GM19025 (cell line): Measurements from ENCODE around the gene OR10G7.

ENCODE experiments used
- ATAC-seq: cut with Tn5 transposase; IDR thresholded peaks from one replicate; pipeline ENCODE4 v1.9.1; 2021; ENCODE audit warnings: mild to moderate bottlenecking, low read depth, moderate library complexity; ENCODE audit not compliant: unreplicated experiment

Gene OR10G7, protein sequence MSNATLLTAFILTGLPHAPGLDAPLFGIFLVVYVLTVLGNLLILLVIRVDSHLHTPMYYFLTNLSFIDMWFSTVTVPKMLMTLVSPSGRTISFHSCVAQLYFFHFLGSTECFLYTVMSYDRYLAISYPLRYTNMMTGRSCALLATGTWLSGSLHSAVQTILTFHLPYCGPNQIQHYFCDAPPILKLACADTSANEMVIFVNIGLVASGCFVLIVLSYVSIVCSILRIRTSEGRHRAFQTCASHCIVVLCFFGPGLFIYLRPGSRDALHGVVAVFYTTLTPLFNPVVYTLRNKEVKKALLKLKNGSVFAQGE

DNA sequence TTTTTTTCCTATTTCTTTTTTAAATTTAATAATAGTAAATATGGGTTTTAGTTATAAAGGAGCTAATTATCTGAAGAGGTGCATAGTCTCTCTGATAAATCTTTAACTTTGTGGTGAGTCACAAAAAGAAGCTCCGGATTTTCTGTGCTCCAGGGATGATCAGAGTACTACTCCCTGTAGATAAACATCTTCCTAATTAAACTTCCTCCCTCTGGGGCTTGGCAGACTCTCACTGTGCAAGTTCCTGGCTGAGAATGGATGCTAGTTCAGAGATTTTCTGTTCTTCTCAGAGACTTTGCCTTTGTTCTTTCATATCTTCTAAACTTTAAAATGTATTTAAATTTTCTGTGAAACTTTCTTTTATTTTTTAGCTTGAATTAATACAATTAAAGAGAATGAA is at the start of gene OR10G7:
Gene OR10G7, minus strand, starts transcription at position 72 of the 400 bp plus-strand sequence. CDS start 2,324 bp downstream, outside the sequence.
- ATAC-seq, result no peak

DNA sequence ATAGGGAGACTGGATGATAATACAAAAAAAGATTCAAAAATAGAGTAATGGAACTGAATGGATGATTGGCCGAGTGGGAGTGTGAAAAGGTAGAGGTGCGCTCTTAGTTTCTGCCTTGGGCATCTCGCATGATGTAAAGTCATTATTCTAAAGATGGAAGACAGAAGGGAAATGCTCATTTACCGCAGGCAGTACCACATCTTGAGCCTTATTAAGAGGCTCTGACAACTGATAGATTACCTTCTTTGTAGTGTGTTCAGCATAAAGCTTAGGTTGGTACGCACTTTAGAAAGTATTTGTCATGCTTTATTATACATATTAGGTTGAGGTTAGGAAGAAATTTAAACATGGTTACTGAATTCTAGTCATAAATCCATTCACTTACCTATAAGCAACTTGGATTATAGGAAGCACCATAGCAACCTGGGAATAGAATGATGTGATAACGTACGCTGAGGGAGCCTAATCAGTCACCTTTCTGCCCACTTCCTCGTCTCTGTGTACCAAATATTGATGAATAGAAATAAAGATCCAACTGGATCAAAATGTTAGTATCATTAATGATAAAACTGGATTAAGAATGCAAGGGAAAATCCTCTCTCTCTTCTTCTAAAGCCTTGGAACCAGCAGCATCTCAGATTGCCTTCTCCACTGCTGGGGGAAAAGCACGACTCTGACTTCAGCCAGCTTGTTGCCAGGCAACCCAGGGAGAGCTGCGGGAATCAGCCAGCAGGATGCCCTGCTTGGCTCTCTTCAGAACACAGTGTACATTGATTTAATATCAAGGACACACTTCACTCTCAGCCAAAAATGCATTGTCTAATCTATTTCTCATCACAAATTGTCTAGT is 45.1 kb upstream of the OR10G7 start:
- no peak for ATAC-seq

DNA sequence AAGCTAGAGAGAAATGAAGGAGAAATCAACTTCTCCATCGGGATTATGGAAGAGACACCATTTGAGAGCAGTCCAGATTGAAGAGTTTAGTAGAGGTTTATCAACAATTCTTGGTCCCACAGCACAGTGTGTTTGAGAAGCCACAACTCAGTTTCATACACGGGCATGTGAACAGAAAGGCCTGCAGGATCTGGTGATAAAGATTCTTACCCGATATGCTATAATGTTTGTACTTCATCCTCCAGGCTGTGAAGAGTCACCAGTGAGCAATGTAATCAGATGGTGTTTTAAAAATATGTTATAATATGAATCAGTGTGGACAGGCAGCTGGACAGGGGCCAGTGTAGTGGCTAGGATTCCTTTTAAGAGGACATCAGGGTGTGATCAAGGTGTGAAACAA is 44.5 kb upstream of the OR10G7 start:
- no peak for ATAC-seq

DNA sequence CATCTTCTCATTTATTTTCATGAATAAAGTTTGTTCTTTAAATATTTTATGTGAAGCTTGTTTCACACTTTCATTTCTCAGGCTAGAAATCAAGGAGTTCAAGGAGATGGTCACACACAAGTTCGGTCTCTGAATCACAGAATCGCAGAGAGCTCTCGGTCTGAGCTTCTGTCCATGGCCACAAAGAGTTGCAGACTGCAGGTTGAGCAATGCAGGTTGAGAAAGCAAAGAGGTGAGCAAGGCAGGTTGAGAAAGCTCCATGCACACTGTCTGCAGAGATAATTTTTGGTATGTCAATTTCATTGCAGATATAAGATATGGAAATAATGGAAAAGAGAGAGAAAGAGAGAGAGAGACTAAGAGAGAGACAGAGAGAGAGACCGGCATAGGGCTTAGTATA is 41.2 kb upstream of the OR10G7 start:
- ATAC-seq, result no peak

DNA sequence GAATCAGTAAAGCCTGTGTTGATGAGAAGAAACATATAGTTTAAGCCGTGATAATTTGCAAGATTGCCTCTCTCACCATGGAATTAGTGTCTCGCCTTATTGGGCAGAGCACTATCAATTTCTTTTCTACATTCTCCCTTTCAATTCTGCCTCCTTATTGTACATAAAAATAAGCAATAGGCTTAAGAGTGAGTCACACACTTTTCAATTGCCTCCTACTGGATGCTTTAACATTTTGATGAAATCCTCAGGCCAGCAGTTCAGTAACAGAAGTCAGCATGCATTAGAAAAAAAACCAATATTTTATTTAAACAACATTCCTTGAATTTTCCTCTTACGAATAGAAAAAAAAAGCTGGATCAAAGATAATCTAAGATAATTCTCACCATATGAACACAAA is 40.4 kb upstream of the OR10G7 start:
- no peak for ATAC-seq

DNA sequence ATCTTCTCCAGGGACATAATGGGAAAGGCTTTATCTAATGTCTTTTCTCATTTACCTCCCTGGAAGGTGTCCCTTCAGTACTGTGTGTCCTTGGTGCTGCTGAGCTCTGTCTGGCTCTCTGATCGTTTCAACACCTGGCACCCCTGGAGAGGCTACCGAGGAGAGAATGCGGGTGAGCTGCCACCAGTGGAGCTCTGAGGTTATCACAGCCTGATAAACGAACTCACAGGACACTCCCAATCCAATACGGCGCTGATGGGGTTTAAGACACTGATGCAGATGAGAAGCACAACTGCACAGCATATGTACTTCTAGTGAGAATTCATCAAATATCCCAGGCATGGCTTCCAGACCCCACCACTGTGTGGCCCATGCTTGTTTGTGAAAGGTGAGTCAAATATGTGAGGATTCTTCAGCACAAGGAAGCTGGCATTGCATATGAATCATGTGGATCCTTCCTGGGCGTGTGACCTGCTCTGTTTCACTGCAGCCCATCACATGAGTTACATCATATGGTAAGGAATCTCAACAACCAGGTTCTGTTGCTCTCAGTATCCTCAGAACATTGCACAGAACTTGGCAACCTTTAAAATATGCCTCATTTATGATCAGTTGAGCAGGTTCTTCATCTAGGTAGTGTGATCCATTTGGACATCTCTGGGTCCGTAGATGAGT is 39.3 kb upstream of the OR10G7 start:
- ATAC-seq, result no peak

DNA sequence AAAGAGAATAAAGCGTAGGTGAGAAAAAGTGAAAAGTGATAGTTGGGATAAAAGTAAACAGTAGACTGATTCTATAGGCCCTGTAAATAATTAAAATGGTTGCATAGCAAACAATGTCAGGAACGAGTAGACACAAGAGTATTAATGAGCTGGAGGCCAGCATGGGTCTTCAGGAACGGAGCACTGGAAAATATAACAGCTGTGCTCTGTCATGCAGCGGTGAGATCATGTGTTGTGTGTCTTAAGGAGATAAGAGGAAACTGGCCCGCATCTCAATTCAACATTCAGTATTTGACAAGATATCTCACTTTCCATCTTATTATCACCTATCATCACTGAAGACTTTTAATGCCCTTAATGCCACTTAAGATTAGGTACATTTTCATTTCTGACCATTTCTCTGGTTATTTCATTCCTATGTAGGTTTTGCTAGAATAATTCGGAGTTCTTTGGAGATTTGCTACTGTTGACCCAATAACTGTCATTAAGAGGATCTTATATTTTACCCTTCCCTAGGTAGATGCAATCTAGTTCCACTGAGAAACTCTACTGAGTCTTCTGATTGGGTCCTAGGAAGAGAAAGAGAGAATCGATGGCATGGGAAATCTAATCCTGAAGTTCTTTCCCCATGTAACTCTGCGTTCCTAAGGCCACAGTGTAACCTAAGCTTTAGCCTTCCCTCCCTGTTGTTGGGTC is 38.7 kb upstream of the OR10G7 start:
- no peak for ATAC-seq

DNA sequence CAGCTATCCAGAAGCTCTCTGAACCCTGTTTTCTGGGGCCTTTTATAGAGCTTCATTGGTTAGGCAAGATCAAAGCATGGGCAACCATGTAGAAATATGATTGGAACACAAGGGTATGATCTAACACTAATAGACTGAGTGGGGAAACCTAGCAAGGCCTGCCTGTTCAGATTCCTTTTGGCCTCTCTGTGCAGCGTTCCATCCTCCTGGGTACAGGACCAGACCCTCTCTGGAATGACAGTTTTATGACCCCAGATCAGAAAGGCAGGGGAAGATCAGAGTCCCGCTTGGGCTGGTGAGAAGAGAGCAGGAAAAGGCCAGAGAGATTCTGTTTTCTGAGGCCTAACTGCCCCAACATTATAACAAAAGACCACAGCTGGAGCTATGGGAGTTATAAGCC is 37.5 kb upstream of the OR10G7 start:
- ATAC-seq, result no peak

DNA sequence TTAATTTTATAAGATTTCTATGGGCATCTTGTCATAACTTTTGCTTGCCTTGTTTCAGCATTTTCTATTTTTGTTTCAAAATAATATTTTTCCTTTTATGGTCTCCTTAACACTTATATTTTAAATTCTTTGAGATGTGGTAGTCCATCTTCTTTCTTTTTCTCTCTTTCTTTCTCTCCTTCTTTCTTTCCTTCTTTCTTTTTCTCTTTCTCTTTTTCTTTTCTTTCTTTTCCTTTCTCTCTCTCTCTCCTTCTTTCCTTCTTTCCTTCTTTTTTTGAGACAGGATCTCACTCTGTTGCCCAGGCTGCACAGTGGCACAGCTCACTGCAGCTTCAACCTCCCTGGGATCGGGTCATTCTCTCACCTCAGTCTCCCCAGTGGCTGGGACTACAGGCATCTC is 36.1 kb upstream of the OR10G7 start:
- no peak for ATAC-seq

DNA sequence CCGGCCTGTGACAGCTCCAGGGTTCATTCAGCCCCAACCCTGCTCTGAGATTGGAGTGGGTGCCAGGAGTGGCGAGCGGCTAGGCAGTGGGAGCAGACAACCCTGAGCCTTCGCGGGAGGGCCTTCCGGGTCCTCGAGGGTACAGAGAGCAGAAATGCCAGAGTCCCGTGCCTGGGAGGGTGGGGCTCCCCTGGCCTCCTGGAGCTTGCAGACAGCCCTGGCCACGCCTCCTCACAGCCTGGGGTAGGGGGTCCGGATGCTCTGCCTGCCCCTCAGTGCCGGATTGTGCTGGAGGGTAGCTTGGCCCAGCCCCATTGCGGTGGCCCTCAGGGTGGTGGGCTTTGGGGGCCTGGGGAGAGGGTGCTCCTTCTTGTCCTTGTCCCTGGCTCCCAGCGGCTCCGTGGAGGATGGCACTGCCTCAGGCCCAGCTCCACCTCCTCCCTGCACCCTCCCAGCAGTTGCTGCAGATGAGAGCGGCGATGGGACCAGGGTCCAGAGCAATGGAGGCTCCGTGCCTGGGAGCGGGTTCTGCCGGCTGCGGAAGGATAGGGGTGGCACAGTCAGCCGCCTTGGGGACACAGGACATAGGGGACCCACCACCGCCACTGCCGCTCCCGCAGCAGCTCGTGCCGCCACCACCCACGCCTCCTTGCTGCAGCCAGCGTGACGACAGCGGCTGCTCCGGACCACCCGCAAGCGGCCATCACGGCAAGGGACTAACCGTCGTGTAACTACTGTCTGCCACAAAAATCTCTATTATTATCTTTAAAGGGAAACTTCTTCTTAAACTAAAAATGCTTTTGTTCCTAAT is 34.9 kb upstream of the OR10G7 start:
- ATAC-seq, result no peak

DNA sequence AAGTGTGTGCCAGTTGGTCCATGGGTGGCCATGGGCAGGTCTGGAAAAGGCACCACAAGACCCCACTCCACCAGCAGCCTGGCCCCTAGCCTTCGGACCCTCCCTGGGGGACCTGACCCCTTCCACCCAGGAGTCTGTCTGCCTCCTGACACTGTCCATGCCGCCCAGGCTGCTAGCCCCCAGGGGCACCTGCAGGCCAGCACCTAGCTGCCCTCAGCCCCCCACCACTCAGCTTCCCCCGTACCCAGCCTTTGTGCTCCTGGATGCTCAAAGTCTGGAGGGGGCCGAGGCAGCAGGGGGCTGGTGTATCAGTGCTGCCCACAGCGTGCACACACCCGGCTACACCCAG is 34.3 kb upstream of the OR10G7 start:
- ATAC-seq, result no peak

DNA sequence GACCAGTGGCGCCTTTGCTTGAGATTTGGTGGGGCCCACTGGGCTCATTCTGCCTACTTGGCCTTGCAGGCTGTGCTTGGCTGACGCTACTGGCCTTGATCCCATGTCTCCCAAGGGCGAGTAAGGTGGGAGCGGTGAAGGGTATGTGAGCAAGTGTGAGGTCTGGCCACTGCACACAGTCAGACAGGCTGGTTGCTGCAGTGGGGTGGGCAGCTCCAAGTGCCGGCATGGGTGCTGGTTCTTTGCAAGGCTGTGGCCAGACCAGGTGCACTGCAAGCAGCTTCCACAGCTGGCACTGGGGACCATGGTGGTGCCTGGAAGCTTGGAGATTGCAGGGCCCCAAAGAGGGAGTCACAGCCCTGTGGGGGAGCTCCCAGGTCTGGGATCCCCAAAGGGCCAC is 33.4 kb upstream of the OR10G7 start:
- ATAC-seq, result no peak

DNA sequence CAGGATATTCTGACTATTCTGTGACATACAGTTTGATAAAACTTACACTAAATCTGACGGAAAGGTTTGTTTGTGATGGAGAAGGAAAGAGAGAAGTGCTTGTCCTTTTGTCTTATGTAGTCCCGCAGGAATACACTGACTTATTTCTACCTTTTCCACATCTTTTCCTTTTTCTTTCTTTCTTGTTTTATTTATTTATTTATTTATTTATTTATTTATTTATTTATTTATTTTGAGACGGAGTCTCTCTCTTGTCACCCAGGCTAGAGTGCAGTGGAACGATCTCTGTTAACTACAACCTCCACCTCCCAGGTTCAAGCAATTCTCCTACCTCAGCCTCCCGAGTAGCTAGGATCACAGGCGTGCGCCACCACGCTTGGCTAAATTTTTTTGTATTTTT is 31.0 kb upstream of the OR10G7 start:
- no peak for ATAC-seq

DNA sequence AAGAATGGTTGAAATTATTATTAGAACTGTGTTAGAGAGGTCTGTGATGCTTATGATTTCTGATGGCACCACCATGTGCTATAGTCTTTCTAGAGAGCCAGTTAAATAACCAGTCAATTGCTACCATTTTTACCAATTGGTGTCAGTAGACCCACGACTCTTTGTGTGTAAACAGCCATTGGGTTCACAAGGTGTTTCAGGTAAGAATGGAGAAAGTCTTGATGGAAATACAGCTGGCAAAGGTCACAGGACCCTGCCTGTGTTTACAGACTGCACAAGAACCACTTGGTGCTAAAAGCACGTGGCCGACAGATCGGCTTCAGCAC is 30.5 kb upstream of the OR10G7 start:
- no peak for ATAC-seq

DNA sequence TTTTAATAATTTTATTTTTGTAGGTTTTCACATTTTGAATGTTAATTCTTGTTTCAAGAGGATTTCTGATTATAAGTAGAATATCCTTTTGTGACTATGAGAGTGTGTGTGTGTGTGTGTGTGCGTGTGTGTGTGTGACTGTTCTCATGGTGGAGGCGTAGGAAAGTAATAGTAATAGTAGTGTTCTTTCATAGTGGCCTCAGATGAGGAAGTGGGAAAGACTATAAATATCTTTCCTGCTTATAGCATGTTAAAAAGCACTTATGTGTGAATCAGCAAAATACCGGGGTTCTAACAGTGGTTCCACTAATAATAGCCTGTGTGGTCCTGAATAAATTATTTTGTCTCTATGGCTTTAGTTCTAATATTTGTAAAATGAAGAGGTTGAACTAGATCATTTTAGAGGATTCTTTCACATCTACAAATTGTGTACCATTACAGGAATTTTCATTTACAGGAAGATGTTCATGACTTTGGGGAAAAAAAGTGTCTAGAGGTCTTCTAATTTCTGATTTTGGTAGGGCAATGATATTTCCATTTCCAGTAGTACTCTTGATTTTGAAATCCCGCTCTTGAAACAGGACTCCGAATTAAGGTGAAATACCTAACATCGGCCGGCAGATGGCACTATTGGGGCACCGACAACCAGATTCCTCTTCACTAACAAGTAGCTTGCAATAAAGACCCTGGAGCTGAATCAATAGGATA is 29.9 kb upstream of the OR10G7 start:
- no peak for ATAC-seq

DNA sequence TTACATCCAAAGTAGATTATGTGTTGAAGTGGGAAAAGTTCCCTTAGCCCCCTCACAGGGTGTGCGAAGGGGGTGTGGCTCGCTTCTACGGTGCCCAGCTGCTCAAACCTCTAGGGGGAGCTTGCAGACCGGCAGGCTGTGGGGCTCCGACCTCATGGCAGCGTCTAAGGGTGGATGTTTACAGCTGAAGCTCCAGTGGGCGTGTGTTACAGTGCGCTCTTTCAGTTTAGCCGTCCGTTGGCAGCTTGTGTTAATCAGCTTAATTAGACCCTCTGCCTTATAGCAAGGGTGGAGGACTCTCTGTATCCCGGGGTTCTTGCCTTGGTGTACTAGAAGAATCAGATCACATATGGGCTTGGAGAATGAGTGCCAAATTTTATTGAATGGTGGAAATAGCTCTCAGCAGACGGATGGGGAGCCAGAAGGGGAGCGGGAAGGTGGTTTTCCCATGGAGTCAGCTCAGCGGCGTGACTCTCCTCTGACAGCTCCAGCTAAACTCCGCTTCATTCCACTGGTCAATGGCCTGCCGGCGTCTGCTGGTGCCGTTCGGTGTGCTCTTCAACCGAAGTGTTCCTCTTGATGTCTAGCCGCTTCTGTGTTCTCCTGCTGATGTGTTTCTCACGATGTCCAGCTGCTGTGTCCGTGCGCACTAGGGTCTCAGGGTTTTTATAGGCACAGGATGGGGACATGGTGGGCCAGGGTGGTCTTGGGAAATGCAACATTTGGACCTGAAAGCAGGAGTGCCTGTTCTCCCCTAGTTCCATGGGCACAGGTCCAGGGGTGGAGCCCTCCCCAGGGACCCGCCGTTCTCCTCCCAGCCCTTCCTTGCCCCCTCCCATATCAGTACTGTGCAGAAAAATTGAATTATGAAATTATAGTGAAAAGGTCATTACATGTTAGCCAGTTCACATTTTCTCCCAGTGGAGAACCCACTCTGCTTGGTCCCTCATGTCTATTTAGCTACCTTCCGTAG is 28.6 kb upstream of the OR10G7 start:
- ATAC-seq, result peak; percentile 64

DNA sequence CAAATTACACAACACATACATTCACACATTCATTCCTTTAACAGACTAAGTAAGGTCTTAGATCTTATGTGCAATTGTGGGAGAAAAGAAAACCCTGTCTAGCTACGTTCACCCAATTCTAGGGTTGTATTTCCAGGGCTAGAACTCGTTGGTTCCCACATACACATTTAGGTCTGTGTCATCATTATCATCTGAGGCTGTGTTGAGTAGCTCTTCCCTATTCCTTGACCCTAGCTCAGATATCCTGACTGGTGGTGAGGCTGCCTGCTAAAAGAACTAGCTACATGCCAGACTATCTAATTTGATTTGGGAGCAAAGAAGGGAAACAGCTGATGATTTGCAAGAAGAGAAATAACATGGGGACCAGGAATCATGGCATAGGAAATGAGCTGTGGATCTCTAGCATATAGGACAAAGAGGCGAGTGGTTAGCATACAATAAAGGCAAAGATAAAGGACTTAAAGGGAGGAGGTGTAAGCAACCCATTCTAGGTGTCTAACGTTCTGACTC is 27.5 kb upstream of the OR10G7 start:
- no peak for ATAC-seq

DNA sequence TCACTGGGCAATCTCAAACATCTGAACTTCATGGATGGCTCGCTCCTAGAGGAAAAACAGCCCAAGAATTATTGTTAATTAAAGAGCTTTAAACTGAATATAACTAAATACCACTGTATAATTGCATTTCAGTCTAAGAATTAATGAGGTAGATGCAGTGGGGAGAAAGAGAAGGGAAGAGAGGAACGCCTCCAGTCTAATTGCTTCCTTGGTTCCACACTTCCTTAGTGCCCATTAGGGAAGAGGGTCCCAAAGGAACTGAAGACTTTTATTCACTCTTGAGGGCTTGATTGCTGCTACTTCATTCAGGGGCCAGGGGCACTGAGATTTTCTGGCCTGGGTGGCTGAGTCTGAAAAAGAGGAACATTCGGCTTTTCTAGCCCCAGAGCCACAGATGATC is 11.8 kb upstream of the OR10G7 start:
- no peak for ATAC-seq
